ES-I3 (cell line): ENCODE results near the gene SNAP25.

Source experiments
- H3K36me3 ChIP-seq: 2 replicates; pipeline ENCODE4 v1.6.1; 2013; ENCODE audit warnings: mild to moderate bottlenecking, low read length, control low read depth, moderate library complexity; ENCODE audit not compliant: insufficient read depth
- H3K4me1 ChIP-seq: 2 replicates; pipeline ENCODE4 v1.6.1; 2013; ENCODE audit warnings: mild to moderate bottlenecking, control low read depth, low read length; ENCODE audit not compliant: insufficient read depth
- H3K9ac ChIP-seq: 2 replicates; pipeline ENCODE4 v1.6.1; 2013; ENCODE audit warnings: low read depth, mild to moderate bottlenecking, low read length, moderate library complexity
- H3K9me3 ChIP-seq: 2 replicates; pipeline ENCODE4 v1.6.1; 2013; ENCODE audit warnings: mild to moderate bottlenecking, low read length, moderate library complexity; ENCODE audit not compliant: control insufficient read depth, insufficient read depth

The SNAP25 gene

GRCh38 chr20:10263385-10264165 is 44.9 kb downstream of the SNAP25 start:
- peaks cover 18% of the 10 kb centered on the region for H3K4me1 ChIP-seq

DNA sequence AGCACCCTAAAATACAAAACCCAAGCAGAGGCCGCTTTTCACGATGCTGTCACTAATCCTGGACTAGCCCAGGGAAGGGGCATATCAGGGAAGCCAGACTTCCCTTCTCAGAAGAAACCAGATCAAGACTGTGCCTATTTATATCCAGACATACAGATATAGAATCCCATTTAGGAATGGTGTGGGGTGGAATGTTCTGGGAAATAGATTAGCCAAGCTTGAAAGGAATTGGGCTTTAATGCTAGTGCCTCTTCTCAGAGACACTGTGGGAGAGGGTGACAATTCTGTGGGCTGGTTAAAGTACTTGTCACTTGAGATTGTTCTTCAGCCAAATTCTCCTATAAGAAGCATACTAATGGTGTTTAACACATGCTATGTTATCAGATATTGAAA is 45.5 kb downstream of the SNAP25 start:
- no peak overlapping the region for H3K9ac ChIP-seq
- no peaks in the 10 kb centered on the region for H3K9me3 ChIP-seq
- no peaks in the 10 kb centered on the region for H3K36me3 ChIP-seq
- H3K4me1 ChIP-seq: peaks cover 18% of the 10 kb centered on the region

More at GRCh38 chr20:10263385-10264165, 44.9 kb downstream of the SNAP25 start:
- Histone ChIP-seq H3K9ac (no peak overlapping the region), H3K9me3 (no peaks in the 10 kb centered on the region), H3K36me3 (no peaks in the 10 kb centered on the region)

DNA sequence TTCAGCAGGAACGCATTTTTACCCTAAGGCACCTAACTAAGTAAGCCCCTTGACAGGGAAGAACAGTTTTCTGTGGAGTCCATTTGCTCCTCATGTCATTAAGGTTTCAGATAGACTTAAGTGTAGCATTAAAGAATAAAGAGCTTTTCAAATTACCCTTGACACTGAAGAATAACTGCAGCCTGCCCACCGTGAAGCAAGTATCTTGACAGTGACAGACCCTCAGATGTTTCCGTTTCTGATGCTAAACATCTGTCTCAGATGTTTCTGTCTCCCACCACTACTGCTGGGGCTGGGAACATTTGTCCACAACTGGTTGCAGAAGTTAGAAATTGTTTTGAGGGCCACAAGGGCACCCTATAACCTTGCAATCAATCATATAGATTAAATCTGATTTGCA is 50.0 kb downstream of the SNAP25 start:
- no peak overlapping the region for H3K9ac ChIP-seq
- H3K36me3 ChIP-seq: no peaks in the 10 kb centered on the region
- peaks cover 14% of the 10 kb centered on the region for H3K4me1 ChIP-seq
- H3K9me3 ChIP-seq: no peaks in the 10 kb centered on the region

DNA sequence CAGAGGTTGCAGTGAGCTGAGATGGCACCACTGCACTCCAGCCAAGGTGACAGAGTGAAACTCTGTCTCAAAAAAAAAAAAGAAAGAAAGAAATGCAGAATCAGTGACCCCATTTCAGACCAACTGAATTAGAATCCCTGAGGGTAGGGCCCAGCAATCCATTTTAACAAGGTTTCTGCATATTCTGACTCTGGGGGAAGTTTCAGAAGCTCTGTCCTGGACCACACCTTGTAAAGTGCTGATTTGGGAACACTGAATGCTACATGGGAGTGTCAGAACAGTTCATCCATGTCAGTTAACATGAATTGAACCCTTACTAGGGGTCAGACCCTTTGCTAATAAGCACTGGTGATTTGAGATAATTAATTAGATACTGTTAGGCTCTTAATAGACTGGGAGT is 52.0 kb downstream of the SNAP25 start:
- H3K36me3 ChIP-seq: no peaks in the 10 kb centered on the region
- H3K4me1 ChIP-seq: peaks cover 7% of the 10 kb centered on the region; the same call in 1 of the 2 replicates
- H3K9ac ChIP-seq: no peak overlapping the region
- H3K9me3 ChIP-seq: no peaks in the 10 kb centered on the region

- no peaks in the 10 kb centered on the region for H3K36me3 ChIP-seq
Observed at GRCh38 chr20:10271494-10272219, 53.0 kb downstream of the SNAP25 start.

DNA sequence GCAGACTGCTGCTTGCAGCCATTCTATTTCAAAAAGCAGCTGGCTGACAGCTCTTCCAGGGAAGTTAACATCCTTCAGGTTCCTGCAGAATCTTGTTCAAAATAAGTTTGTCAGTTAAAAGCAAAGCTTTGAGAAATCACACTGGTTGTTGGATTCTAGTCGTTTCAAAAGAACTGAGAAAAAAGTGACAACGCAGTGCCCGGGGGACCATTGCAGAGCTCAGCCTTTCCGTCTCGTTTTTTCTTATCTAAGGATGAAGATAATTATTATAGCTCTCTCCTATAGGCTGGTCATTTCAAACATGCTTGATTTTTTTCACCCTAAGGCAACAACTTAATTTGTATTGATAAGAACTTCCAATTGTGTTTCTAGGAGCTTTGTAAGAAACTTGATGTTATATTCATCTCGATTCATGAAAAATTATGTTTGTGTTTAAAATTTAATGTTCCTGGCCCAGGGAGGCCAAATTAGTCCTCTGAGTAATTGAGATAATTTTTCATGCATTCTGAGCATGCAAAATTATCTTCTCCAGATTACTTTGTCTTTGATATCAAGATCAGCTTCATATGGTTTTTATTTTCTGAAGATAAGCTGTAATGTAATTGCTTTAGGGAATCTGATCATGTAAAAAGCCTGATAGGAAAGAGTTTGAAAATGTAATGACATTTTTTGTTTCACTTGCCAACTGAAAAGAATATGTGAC is 58.4 kb downstream of the SNAP25 start:
- H3K36me3 ChIP-seq: no peaks in the 10 kb centered on the region

More at GRCh38 chr20:10271494-10272219, 53.0 kb downstream of the SNAP25 start:
- Histone ChIP-seq H3K9me3 (no peaks in the 10 kb centered on the region), H3K9ac (no peak overlapping the region), H3K4me1 (no peaks in the 10 kb centered on the region)

DNA sequence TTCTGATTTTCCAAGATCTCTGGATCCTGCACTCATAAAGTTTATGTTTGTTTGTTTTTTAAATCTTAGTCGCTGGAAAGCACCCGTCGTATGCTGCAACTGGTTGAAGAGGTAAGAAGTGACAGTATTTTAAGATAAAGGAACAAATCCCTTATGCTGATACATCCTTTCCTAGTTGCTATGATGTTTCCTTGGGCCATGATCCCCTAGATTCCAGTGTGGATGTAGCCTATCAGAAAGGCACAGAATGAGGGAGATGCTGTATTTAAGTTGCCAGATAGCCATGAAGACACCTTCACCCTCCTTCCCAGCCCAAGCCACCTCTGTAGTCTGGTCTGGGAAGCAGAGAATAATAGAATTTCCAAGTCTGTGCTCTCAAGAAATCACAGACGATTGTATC is 59.0 kb downstream of the SNAP25 start:
- Histone ChIP-seq H3K9ac (no peak overlapping the region), H3K9me3 (no peaks in the 10 kb centered on the region), H3K36me3 (no peaks in the 10 kb centered on the region), H3K4me1 (peaks cover 27% of the 10 kb centered on the region)

More for the DNA sequence above, 58.4 kb downstream of the SNAP25 start:
- H3K4me1 ChIP-seq: peaks cover 27% of the 10 kb centered on the region
- H3K9ac ChIP-seq: no peak overlapping the region
- no peaks in the 10 kb centered on the region for H3K9me3 ChIP-seq

DNA sequence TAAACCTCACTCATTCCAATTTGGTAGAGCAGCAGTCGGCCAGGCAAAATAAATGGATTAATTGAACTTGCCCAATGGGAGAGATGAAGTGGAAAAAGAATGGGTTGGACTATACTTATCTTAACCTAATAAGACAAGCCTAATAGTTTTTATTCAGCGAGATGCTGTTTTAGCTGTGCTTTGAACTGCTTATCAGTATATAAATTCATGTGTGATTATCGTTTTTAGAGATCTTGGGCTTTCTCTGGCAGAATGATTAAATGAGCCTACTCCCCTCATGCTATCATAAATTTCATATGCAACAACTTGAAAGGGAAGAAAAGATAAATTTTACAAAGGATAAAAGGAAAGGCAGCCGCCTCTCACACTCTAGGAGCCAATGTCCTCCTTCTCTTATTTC is 59.8 kb downstream of the SNAP25 start:
- Histone ChIP-seq H3K4me1 (peaks cover 33% of the 10 kb centered on the region), H3K9me3 (no peaks in the 10 kb centered on the region), H3K36me3 (no peaks in the 10 kb centered on the region), H3K9ac (no peak overlapping the region)

GRCh38 chr20:10280018-10280908 is 61.6 kb downstream of the SNAP25 start:
- peaks cover 33% of the 10 kb centered on the region for H3K4me1 ChIP-seq
- no peaks in the 10 kb centered on the region for H3K9me3 ChIP-seq
- no peak overlapping the region for H3K9ac ChIP-seq
- no peaks in the 10 kb centered on the region for H3K36me3 ChIP-seq

GRCh38 chr20:10281911-10282310 is 63.3 kb downstream of the SNAP25 start:
- no peaks in the 10 kb centered on the region for H3K36me3 ChIP-seq
- no peak overlapping the region for H3K9ac ChIP-seq
- peaks cover 33% of the 10 kb centered on the region for H3K4me1 ChIP-seq
- H3K9me3 ChIP-seq: no peaks in the 10 kb centered on the region

DNA sequence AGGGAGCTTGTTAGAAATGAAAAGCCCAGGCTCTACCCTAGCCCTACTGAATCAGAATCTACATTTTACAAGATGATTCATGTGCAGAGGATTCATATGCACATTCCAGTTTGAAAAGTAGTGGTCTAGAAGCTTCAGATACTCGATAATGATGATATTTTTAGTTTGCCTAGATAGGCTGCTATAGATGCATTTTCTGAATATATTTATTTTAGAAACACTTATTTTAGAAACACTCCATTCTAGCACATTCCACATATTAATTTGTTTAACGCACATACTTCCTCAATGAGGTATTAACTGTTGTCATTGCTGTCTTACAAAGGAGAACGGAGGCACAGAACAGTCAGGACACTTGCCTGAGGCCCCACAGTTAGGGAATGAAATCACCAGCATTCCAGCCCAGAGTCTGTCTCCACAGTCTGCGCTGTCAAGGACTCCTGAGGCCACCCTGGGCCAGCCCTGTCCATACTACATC is 64.4 kb downstream of the SNAP25 start:
- Histone ChIP-seq H3K9ac (no peak overlapping the region), H3K4me1 (peaks cover 33% of the 10 kb centered on the region), H3K9me3 (no peaks in the 10 kb centered on the region), H3K36me3 (no peaks in the 10 kb centered on the region)

GRCh38 chr20:10286356-10286755 is 67.7 kb downstream of the SNAP25 start:
- Histone ChIP-seq H3K9me3 (no peaks in the 10 kb centered on the region), H3K4me1 (peaks cover 12% of the 10 kb centered on the region; the same call in 1 of the 2 replicates), H3K36me3 (no peaks in the 10 kb centered on the region), H3K9ac (no peak overlapping the region)

DNA sequence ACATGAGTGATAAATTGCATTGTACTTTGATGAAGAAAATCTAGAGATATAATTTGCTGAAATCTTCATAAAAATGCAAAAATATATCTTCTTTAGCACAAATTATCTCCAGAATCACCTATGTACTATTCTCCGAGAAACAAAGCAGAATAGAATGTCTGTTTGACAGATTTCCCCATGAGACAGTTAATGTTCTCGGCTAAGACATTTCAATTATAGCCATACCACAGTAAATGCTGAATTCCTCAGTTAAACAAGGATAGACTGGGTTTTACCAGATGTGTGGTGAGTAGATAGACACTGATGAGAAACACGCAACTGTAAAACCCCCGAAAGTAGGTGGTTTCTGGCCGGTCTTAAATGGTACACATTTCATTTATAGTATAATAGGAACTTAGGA is 69.8 kb downstream of the SNAP25 start:
- no peak overlapping the region for H3K9ac ChIP-seq
- 0 out of 2 replicates have a peak, but pooled peaks cover 10% of the 10 kb centered on the region for H3K4me1 ChIP-seq
- H3K36me3 ChIP-seq: no peaks in the 10 kb centered on the region
- H3K9me3 ChIP-seq: no peaks in the 10 kb centered on the region
